KMS-11 (cell line): ENCODE measurements around the gene RRAS2.

ENCODE experiments used
- H2AFZ ChIP-seq: fragments of 200-600 bp; sonication (generic); 2 replicates; pipeline ENCODE4 v1.6.1; 2016; ENCODE audit warnings: antibody characterized with exemption, mixed run types, low read depth
- H3K27ac ChIP-seq: fragments of 200-600 bp; sonication (generic); 2 replicates; pipeline ENCODE4 v1.6.1; 2016; ENCODE audit warnings: mild to moderate bottlenecking, mixed run types
- H3K27me3 ChIP-seq: fragments of 200-600 bp; sonication (generic); 2 replicates; pipeline ENCODE4 v1.6.1; 2017; ENCODE audit warnings: mild to moderate bottlenecking, low read depth, mixed run types, moderate library complexity; ENCODE audit not compliant: insufficient read depth
- H3K36me3 ChIP-seq: fragments of 200-600 bp; sonication (generic); 2 replicates; pipeline ENCODE4 v1.6.1; 2017; ENCODE audit warnings: mild to moderate bottlenecking, mixed run types; ENCODE audit not compliant: insufficient read depth
- H3K4me1 ChIP-seq: fragments of 200-600 bp; sonication (generic); 2 replicates; pipeline ENCODE4 v1.6.1; 2016; ENCODE audit warnings: mild to moderate bottlenecking, low read depth, mixed run types; ENCODE audit not compliant: poor library complexity, severe bottlenecking
- H3K4me2 ChIP-seq: fragments of 200-600 bp; sonication (generic); 2 replicates; pipeline ENCODE4 v1.7.0; 2016; ENCODE audit warnings: mild to moderate bottlenecking, mixed run types
- H3K4me3 ChIP-seq: fragments of 200-600 bp; sonication (generic); IDR thresholded peaks from 2 replicates; pipeline ENCODE4 v1.6.1; 2017; ENCODE audit warnings: low read depth, low read length, mixed read lengths; ENCODE audit not compliant: insufficient read depth
- H3K79me2 ChIP-seq: fragments of 200-600 bp; sonication (generic); 2 replicates; pipeline ENCODE4 v1.6.1; 2016; ENCODE audit warnings: low read depth, mixed run types; ENCODE audit not compliant: insufficient read depth
- H3K9ac ChIP-seq: fragments of 200-600 bp; sonication (generic); 2 replicates; pipeline ENCODE4 v1.6.1; 2016; ENCODE audit warnings: mild to moderate bottlenecking, mixed run types
- H4K20me1 ChIP-seq: fragments of 200-600 bp; sonication (generic); 2 replicates; pipeline ENCODE4 v1.6.1; 2016; ENCODE audit warnings: mild to moderate bottlenecking, mixed run types; ENCODE audit not compliant: insufficient read depth
- CTCF ChIP-seq: fragments of 200-600 bp; sonication (generic); conservative IDR thresholded peaks from 2 replicates; pipeline ENCODE4 v1.6.1; 2017; ENCODE audit warnings: low read depth, mild to moderate bottlenecking, antibody characterized with exemption, low read length, moderate library complexity, mixed read lengths

RRAS2 gene

GRCh38 chr11:14336507-14337503, 22.2 kb downstream of the RRAS2 start:
- Histone ChIP-seq H3K36me3 (no peaks in the 10 kb centered on the region), H4K20me1 (no peaks in the 10 kb centered on the region), H3K9ac (no peak overlapping the region), H3K27me3 (no peaks in the 10 kb centered on the region), H3K4me2 (no peak overlapping the region), H3K4me3 (no peak overlapping the region), H3K4me1 (no peaks in the 10 kb centered on the region), H3K27ac (no peak overlapping the region), H3K79me2 (no peaks in the 10 kb centered on the region; the same call in 1 of the 2 replicates), H2AFZ (no peak overlapping the region)
- TF ChIP-seq CTCF = no peak

GRCh38 chr11:14335712-14336111, 23.3 kb downstream of the RRAS2 start:
- H4K20me1 ChIP-seq = no peaks in the 10 kb centered on the region
- H3K4me1 ChIP-seq = no peaks in the 10 kb centered on the region

GRCh38 chr11:14334893-14335292, 24.1 kb downstream of the RRAS2 start:
- Histone ChIP-seq H3K27me3 (no peaks in the 10 kb centered on the region), H3K4me1 (no peaks in the 10 kb centered on the region), H3K4me3 (no peak overlapping the region), H3K27ac (no peak overlapping the region), H3K9ac (no peak overlapping the region), H2AFZ (no peak overlapping the region), H4K20me1 (no peaks in the 10 kb centered on the region), H3K79me2 (no peaks in the 10 kb centered on the region; the same call in 1 of the 2 replicates), H3K36me3 (no peaks in the 10 kb centered on the region), H3K4me2 (no peak overlapping the region)
- no peak for TF ChIP-seq CTCF

More at GRCh38 chr11:14335712-14336111, 23.3 kb downstream of the RRAS2 start:
- H3K9ac ChIP-seq = no peak overlapping the region
- no peak overlapping the region for H3K27ac ChIP-seq
- no peak overlapping the region for H3K4me2 ChIP-seq
- H3K36me3 ChIP-seq = no peaks in the 10 kb centered on the region
- no peaks in the 10 kb centered on the region for H3K27me3 ChIP-seq
- H3K79me2 ChIP-seq = no peaks in the 10 kb centered on the region; the same call in 1 of the 2 replicates
- no peak overlapping the region for H2AFZ ChIP-seq
- H3K4me3 ChIP-seq = no peak overlapping the region
- no peak for TF ChIP-seq CTCF

GRCh38 chr11:14334192-14334591, 24.8 kb downstream of the RRAS2 start:
- Histone ChIP-seq H4K20me1 (no peaks in the 10 kb centered on the region), H3K9ac (no peak overlapping the region), H3K4me1 (no peaks in the 10 kb centered on the region), H3K4me3 (no peak overlapping the region), H3K27ac (no peak overlapping the region), H3K79me2 (no peaks in the 10 kb centered on the region; the same call in 1 of the 2 replicates), H2AFZ (no peak overlapping the region), H3K27me3 (no peaks in the 10 kb centered on the region), H3K36me3 (no peaks in the 10 kb centered on the region), H3K4me2 (no peak overlapping the region)
- TF ChIP-seq CTCF = no peak
